MM.1S (cell line): ENCODE data around the gene TANK.

ENCODE experiments used
- CTCF ChIP-seq: fragments of 300-600 bp; sonication (generic); IDR thresholded peaks from 2 replicates; pipeline ENCODE4 v1.5.1; 2016; ENCODE audit warnings: antibody characterized with exemption, low read length, mixed read lengths
- EZH2 ChIP-seq: fragments of 300-600 bp; sonication (generic); optimal IDR thresholded peaks from 2 replicates; pipeline ENCODE3; 2017; ENCODE audit warnings: low read depth, mild to moderate bottlenecking, antibody characterized with exemption, low read length, mixed read lengths
- EZH2phosphoT487 ChIP-seq: fragments of 300-600 bp; sonication (generic); IDR thresholded peaks from 2 replicates; pipeline ENCODE4 v1.6.1; 2018; ENCODE audit warnings: antibody characterized with exemption, low read length

- TF ChIP-seq CTCF, result no peak
- TF ChIP-seq EZH2, result no peak
- no peak for TF ChIP-seq EZH2phosphoT487
Observed at GRCh38 chr2:161234627-161235026, 74.4 kb downstream of the TANK start.
